Islet of Langerhans (tissue), 1 donor: ENCODE results near the gene JMJD8.

Experiments
- FAIRE-seq: peaks from one replicate; lab custom pipeline; 2011; peaks lifted over from hg19 to GRCh38; lab: Jason Lieb, UNC

The JMJD8 gene

DNA sequence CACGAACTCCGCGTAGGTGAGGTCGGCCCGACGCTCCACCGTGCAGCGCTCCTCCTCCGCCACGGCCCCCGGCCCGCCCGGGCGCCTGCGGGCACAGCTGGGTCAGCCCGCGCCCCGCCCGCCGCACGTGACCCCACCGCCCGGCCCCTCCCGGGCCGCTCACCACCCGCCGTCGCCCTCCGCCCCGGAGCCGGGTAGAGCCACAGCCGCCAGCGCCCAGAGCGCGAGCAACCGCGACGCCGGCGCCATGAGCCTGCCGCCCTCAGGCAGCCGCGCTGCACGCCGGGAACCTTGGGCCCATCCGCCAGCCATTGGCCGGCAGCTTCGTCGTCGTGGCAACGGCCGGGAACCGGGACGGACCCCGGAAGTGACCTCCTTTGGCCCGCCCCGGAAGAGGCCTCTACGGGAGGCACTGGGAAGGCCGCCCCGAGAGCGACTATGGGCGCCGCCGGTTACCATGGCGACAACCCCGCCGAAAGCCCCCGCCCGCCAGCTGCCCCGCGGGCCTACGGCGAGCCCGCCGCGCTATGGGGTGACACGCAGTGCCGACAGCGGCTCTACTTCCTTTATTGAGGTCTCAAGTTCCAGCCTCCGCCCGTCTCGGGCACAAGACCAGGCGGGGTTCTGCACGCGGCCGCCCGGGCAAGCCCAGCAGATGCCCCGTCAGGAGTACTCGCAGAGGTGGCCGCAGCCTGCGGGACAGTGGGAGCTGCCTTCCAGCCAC is at the start of gene JMJD8:
Gene JMJD8 (minus strand): TSS at position 264 of the 724 bp plus-strand sequence. CDS start 15 bp downstream, at position 249.
- no peak for FAIRE-seq

DNA sequence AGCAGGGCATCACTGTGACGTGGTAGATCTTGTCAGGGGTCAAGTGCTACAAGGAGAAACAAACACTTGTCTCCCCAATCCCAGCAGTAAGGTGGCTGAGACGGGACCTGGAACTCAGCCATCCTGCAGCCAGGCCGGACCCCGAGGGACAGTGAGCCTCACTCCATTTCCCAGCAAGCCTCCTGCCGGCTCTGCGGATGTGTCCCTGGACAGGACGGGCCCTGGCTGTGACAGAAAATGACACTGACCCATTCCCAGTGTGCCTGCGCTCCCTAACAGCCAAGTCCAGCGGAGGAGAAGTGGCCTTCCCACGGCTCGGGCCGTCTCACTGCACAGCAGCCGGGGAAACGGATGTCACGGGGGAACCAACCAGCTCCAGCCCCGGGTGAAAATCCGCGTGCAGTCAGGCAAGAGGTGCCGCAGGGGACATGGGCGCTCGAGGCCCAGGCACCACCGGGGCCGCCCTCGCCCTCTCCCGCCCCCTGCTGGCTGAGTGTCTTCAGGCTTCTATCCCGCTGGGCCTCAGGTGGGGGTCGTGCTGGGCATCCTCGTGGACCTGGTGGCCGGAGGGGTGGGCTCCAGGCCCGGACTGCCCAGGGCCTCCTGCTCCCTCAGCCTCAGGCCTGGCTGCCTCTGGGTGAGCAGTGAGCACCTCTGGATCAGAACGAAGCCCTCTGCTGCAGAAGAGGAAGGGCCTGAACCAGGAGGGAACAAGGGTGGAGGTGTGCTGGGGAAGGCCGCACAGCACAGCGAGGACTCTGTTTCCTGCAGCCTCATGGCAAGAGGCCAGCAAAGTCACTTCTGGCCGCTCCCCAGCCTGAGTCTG is 49.5 kb upstream of the JMJD8 start:
- FAIRE-seq, result no peak

DNA sequence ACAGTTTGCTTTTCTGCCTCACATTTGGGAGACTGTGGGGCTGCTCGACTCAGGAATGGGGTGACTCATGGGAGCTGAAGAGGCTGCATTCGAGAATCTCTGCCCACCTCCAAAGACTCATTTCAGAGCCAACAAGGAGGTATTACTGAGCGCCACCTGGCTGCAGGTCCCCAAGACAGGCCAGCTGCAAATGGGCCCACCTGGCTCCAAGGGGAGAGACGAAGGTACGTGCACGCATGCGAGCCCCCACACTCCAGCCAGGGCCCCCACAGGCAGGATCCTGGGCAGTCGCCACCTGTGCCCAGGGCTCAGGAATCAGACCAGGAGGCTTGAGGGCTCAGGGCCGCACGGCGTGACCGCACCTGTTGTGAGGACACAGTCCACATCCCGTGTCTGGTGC is 48.8 kb upstream of the JMJD8 start:
- FAIRE-seq, result no peak

GRCh38 chr16:732332-732731 is 48.2 kb upstream of the JMJD8 start:
- no peak for FAIRE-seq

DNA sequence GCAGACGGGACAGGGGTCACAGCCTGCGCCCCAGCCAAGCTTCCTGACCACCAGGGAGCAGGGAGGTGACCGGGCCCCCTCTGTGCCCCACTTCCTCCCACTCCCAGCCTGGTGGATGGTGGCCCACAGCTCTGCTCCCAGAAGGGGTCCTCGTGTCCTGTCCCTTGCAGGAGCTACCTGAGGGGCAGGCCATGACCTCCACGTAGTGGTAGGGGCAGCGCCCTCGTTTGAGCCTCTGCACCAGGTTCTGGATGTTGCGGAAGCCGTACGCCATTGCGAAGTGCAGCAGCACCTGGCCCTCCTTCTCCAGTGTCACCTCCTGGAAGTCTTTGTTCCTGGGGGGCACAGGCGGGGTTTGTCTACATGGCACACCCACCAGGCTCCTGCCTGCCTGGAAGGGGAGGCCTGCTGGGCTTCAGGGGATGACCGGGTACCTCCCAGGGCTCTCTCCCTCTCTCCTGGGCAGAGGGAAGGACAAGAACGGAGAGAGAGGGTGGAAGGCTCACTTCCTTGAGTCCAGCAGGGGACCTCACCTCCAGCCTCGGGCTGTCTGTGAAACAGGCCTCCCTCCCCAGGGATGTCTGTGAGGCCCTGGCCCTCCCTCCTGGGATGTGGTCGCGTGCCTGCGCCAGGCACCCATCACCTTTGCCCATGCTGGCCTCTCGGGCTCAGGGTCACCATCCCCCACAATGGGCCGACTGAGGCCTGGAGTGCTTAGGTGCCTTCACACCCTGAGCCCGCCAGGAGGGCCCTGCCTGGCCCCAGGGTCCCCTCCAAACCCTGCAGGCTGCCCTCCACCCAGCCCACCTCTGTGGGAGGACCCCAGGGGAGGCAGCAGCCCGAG is 46.8 kb upstream of the JMJD8 start:
- no peak for FAIRE-seq

DNA sequence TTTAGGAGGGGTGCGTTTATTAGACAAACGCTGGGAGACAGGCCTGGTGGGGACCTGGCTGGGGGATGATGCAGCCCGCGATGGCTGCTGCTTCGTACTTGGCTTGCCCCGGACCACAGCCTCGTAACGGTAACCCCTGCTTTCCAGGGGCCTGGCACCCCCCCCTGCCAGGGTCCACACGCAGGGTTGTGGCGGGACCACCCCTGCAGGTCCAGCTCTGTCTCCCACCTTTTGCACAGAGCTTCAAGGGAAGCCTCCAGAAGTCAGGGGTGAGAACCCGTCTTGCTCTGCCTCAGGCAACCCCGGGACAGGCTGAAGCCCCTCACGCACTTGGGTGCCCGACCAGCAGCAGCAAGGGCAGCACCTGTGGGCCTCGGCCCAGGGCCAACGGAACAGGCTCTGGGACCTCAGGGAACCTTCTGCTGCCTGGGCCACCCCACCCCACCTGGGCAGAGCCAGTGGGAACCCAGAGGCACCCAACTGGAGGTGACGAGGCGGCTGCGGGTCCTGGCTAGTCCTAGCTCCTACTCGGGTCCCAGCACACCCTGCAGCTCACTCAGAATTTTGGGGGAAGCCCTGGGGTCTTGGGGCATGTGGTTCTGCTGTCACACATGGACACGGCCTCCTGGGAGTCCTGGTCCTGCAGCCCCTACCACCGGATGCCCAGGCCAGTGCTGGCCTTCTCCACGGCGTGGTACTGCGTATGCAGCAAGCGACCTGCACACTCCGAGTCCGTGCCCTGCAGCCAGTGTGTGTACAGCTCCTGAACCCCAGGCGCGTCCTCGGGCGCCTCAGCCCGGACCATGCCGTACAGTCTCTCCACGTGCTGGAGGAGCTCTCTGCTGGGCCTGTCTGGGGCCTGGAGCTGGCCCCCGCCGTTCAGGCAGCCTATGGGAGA is 45.9 kb upstream of the JMJD8 start:
- FAIRE-seq, result no peak

- FAIRE-seq, result no peak
Observed at GRCh38 chr16:728890-729744, 45.0 kb upstream of the JMJD8 start.

GRCh38 chr16:728131-728889 is 44.2 kb upstream of the JMJD8 start:
- FAIRE-seq, result no peak

- FAIRE-seq, result no peak
Observed at GRCh38 chr16:727291-727977, 43.3 kb upstream of the JMJD8 start.

DNA sequence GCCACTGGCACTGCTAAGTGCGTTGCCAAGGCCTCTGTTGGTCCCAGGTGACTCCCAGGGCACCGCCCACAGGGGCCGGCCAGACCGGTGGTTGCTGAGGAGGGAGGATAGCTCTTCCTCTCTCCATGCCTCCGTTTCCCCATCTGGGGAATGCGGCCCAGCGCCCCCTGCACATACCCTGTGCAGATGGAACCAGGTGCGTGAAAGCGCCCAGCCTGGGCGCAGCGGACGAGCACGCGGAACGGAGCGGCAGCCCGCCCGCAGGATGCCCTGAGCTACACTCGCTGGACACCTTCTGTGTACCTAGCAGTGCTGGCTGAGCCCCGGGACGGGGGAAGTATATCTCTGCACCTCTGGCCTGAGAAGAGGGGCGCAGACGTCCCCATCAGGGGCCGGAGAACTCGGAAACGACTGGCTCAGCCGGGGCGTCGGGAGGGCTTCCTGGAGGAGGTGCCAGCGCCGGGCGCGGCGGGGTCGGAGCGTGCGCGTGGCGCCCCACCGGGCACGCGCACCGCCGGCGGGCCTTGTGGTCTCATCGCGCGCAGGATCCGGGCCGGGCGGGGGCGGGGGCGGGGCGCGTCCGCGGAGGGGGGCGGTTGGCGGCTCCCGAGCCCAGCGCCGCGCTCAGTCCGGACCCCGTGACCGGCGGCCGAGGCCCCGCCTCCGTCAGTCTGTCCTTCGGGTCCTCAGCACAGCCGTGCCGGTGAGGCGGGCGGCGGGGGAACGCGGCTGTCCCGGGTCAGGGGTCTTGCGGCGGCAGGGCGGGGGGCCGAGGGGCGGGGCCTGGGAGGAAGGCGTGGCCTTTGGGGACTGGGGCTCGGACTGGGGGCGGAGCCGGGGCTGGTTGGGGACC is 42.5 kb upstream of the JMJD8 start, which contains the start of the genes CCDC78 and HAGHL:
Gene CCDC78 (minus strand): TSS at position 6 of the 853 bp plus-strand sequence. CDS start 76 bp downstream, outside the sequence.
Gene HAGHL (plus strand): TSS at position 669 of the 853 bp plus-strand sequence. CDS start 404 bp downstream, outside the sequence.
- no peak for FAIRE-seq

GRCh38 chr16:726188-726437 is 42.0 kb upstream of the JMJD8 start:
- FAIRE-seq, result no peak

GRCh38 chr16:725463-726187 is 41.5 kb upstream of the JMJD8 start:
- no peak for FAIRE-seq

GRCh38 chr16:725041-725376 is 40.9 kb upstream of the JMJD8 start:
- no peak for FAIRE-seq

DNA sequence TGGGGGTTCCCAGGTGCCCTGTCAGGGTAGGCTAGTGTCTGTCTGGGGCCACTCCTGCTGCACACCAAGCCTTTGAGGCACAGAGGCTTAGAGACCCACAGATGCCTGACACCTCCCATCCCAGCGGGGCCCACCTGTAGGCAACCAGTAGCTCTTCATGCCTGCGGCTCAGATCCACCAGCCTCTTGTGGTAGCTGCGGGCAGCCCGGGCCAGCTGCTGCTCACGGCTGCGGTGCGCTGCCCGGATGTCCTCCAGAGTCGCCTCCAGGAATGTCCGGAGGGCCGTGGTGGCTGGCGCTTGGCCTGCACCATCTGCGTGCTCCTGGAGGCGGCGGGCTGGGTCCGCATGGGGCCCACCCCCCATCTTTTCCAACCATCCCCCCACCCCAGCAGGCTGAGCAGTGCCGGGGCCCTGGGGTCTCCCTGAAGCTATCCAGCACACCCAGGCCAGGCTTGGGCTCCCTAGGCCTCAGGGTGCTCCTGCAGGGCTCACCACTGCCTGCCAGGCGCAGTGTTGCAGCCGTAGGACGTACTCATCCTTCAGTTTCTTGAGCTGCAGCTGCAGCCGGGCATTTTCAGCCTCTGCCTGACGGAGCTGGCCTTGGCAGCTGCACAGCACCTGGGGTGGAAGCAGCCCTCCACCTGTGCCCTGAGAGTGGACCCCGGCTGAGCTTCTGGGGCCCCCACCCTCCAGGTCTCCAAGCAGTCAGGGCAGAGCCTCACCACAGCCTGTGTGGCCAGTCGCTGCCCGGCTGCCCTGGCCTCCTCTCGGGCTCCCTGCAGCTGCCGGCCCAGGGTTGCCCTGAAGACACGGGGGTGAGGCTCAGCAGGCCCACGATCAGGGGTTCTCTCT is 40.3 kb upstream of the JMJD8 start:
- no peak for FAIRE-seq

GRCh38 chr16:723695-724094 is 39.6 kb upstream of the JMJD8 start:
- FAIRE-seq, result no peak

DNA sequence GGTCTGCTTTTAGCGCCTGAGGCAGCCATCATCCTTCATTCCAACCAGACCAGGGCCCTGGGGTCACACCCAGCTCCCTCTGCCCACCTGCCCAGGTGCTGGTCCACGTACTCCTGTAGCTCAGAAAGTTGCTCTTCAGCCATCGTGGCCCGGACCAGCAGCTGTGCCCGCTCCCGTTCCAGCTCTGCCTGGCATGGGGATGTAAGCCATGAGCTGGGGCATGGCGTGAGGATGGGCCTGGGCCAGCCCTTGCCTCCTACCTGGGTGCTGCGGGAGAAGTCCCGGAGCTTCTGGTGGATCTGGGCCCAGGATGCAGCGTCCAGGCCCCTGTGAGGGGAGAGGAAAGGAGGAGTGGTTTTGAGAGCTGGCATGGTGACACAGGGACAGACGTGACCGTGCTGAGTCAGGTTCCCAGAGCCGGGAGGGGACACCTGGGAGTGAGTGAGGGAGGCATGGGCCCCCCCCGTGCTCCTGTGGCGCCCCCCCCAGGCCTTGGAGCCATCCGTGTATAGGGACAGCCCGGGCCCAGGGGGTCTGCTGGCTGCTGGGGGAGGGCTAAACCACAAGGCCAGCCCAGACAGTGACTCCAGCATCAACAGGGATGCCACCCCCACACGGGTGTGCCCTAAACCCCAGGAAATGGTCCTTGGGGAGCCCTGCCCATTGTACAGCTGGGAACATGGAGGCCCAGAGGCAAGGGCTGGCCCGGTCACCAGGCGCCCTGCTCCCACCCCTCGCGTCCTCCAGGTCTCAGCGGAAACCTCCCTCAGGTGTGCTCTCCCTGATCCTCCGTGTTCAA is 38.9 kb upstream of the JMJD8 start:
- FAIRE-seq, result no peak
